HG03432 (cell line): ENCODE measurements around the gene KCNAB1.

ENCODE experiments used
- ATAC-seq: cut with Tn5 transposase; IDR thresholded peaks from one replicate; pipeline ENCODE4 v1.9.1; 2021; ENCODE audit warnings: mild to moderate bottlenecking, moderate library complexity; ENCODE audit not compliant: unreplicated experiment

The KCNAB1 gene

GRCh38 chr3:156434921-156435320 is 314.5 kb downstream of the KCNAB1 start:
- ATAC-seq: no peak

DNA sequence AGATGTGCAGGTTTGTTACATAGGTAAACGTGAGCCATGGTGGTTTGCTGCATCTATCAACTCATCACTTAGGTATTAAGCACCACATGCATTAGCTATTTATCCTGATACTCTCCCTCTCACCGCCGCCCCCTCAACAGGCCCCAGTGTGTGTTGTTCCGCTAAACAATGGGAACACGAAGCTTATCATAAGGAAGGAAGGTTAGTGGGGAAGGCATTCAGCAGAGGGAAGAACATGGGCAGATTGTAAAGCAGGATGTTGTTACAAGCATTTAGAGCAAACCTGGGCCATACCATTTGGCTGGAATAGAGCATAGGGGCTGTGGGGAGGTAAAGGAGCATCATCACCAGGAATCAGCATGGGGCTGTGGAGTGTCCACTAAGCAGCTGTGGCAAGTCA is 322.7 kb downstream of the KCNAB1 start:
- no peak for ATAC-seq

DNA sequence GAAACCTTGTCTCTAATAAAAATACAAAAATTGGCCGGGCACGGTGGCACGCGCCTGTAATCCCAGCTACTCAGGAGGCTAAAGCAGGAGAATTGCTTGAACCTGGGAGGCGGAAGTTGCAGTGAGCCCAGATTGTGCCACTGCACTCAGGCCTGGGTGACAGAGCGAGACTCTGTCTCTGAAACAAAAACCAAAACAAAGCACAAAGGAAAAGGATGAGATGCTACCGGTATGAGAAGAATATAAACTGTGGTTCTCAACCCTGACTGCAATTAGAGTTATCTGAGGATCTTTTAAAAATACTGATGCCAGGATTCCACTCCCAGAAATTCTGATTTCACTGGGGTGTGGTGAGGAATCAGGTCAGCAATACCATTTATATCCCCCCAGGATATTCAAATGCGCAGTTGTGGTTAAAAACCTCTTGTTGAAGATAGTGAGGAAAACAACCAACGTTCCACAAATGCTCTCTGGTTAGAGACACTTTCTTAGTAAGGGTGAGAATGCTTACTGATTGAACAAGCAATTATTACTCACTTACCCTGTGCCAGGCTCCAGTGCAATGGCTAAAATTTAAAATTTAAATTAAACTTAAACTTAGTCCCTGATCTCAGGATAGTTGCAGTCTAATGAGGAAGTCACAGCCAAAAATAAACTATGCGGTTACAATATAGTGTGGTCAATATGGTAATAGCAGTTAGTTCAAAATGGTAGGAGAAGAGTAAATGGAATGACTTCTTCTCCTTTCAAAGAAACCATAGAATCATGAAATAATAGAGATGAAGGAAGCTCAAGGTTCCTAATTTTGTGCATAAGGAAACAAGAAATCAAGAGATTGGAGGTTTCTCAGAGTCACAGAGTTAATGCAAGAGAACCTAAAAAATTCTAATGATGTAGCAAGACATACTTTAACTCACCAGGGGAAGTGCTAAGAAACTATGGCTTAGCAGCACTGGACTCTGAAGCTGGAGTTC is 325.0 kb downstream of the KCNAB1 start:
- no peak for ATAC-seq

GRCh38 chr3:156448300-156448699 is 327.9 kb downstream of the KCNAB1 start:
- ATAC-seq: no peak

- ATAC-seq: peak; percentile 60
These were observed 329.6 kb downstream of the KCNAB1 start for GRCh38 chr3:156449710-156450574.

DNA sequence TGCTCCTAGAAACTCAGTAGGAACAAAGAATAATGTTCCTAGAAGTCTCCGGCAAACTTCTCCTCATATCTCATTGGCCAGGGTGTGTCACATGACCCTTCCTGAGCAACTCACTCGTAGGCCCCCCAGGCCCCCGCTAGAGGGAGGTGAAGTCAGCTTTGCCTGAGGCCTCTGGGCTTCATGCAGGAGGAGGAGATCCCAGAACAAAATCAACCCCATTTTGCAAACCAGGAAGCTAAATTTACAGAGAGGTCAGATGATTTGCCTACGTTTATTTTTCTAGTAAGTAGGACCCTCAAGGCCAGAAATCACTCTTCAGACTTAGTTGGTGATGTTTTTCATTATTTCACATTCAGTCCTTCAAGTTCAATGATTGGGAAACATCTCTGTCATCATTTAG is 335.5 kb downstream of the KCNAB1 start:
- peak; percentile 67 for ATAC-seq

GRCh38 chr3:156456771-156457224 is 336.4 kb downstream of the KCNAB1 start:
- no peak for ATAC-seq

DNA sequence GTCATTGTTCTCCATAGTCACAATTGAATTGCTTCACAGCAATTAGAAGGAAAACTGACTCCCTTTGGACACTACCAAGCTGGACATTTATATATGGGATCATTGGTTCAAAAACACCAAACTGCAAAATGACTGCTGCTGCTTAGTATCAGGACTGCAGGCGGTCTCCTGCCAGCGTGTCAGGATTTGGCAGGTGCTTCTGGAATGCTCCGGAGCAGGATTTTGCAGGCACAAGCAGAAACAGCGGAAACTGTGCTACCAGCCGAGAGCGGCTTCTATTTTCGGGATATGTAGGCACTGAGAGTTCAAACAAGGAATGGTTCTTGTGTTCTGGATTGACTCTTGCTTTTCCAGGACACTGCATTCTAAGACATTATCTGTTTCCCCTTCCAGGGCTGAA is 339.1 kb downstream of the KCNAB1 start:
- no peak for ATAC-seq

DNA sequence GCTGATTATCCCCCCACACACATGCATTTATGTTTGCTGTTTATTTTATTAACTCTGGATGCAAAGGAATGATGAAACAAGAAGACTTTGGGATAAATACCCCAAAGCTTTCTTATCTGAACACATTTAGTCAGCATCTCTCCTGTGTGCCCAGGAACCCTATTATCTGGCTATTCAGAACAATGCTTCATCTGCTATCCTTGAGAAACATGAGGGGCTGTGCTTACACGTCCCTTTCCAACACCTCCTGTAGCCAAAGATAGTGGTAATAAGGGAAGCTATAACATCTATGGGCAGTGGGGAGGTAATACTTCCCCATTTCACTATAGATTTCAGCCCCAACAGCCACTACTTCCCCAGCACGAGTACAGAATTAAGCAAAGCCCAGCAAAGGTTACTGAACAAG is 339.8 kb downstream of the KCNAB1 start:
- peak; percentile 57 for ATAC-seq

DNA sequence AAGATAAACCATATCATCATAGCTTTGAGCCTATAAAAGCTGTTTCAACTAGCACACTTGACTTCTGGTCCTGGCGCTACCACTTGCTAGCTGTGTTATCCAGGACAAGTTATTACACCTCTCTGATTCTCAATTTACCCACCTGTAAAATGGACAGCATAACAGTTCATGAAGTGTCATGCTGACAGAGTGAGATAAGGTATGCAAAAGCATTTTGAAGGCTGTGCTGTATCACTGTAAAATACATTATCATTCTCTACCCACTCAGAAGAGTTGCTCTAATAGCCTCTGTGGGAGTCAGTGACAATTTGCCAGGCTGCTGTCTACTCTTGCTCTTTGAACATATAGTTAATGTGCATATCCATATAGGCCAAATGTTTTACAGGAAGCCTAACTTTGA is 341.5 kb downstream of the KCNAB1 start:
- no peak for ATAC-seq

- no peak for ATAC-seq
These were observed 342.7 kb downstream of the KCNAB1 start for GRCh38 chr3:156463123-156463522.

GRCh38 chr3:156465194-156465593 is 344.8 kb downstream of the KCNAB1 start:
- ATAC-seq: no peak

GRCh38 chr3:156469456-156469855 is 349.1 kb downstream of the KCNAB1 start:
- no peak for ATAC-seq

DNA sequence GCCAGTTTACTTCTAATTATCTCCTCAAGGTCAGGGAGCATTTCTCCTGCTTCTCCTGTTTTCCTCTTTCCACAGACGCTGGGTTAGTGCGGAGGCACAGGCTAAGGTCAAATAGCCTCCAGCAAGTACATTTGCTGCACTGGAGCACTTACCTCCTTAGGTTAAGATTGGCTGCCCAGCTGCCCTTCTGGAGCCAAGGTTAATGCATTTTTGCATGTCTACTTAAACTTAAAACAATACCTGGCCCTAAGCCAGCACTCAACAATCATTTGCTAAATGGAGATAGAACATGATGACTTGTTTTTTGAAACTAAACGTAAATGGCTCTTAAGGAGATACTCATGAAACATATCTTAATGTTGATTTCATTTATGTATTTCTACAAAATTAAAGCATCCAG is 351.1 kb downstream of the KCNAB1 start:
- no peak for ATAC-seq

- no peak for ATAC-seq
These were observed 351.8 kb downstream of the KCNAB1 start for GRCh38 chr3:156472150-156472549.

- ATAC-seq: no peak
These were observed 352.3 kb downstream of the KCNAB1 start for GRCh38 chr3:156472684-156473083.

- no peak for ATAC-seq
These were observed 353.0 kb downstream of the KCNAB1 start for GRCh38 chr3:156473341-156473740.

GRCh38 chr3:156474560-156475389 is 354.4 kb downstream of the KCNAB1 start:
- ATAC-seq: no peak

- ATAC-seq: no peak
These were observed 356.9 kb downstream of the KCNAB1 start for GRCh38 chr3:156477323-156477722.

GRCh38 chr3:156478891-156479290 is 358.5 kb downstream of the KCNAB1 start:
- no peak for ATAC-seq

DNA sequence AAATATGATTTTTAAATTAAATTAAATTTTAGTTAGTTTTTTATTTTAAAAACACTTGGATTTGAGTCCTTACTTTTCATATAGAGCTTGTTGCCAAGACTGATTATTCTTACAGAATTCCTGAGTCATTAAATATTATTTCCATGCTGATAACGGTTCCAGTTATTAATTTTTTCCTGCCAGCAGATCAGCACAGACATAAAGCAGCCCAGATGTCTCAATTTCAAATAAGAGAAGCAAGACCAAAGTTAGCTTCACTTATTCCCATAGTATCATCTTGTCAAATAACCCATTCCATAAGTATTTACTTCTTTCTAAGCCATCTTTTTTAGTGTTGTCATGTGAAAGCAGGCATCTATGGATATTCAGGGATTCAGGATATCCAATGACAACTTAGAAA is 359.2 kb downstream of the KCNAB1 start:
- ATAC-seq: no peak
